B cell (primary cell): ENCODE data around the gene GPR37.

Experiments
- CTCF ChIP-seq: fragments of 200-600 bp; IDR thresholded peaks from one replicate; pipeline ENCODE4 v1.8.0; 2022; ENCODE audit warnings: antibody characterized with exemption, mild to moderate bottlenecking
- EZH2 ChIP-seq: IDR thresholded peaks from 2 replicates; pipeline ENCODE4 v1.6.1; 2012; ENCODE audit warnings: borderline replicate concordance, low read depth, mild to moderate bottlenecking, moderate library complexity, low read length; ENCODE audit not compliant: insufficient read depth, poor library complexity, severe bottlenecking

- TF ChIP-seq CTCF (no peak), EZH2 (no peak)
Observed at GRCh38 chr7:124783271-124783670, 17.7 kb upstream of the GPR37 start.
